CD4-positive, alpha-beta T cell (primary cell): Measurements from ENCODE around the gene RYR2. TPM values are rescaled to one million over a fixed set of nuclear protein-coding genes. Genes with fewer than 3 reads are reported as not detected.

Source experiments
- ATAC-seq: fragments of 200-7000 bp; cut with Tn5 transposase; one replicate; pipeline ENCODE4 v1.10.0; 2022; ENCODE audit warnings: mild to moderate bottlenecking; ENCODE audit not compliant: poor library complexity
- CTCF ChIA-PET: fragments of 350-600 bp; sonication (Branson Sonifier 250); formaldehyde crosslinking; loops from one replicate; lab custom pipeline; 2021; ENCODE audit warnings: antibody characterized with exemption, inconsistent platforms; lab: Charles Lee
- POLR2A ChIA-PET: fragments of 350-600 bp; sonication (Branson Sonifier 250); formaldehyde crosslinking; loops from one replicate; lab custom pipeline; 2021; ENCODE audit warnings: antibody characterized with exemption, inconsistent platforms; lab: Charles Lee
- DNase-seq, 14 experiments: peaks; one replicate each; pipeline ENCODE4 v3.0.0-alpha.2; 2013 to 2020; ENCODE audit warnings: mixed read lengths in 2 of 14
- H3K27ac ChIP-seq, 2 donors: one replicate each; pipeline versions ENCODE4 v1.5.1 to v1.7.0; 2013; ENCODE audit warnings: low read length in 2 of 2, low read depth in 1 of 2, mild to moderate bottlenecking in 1 of 2
- H3K27me3 ChIP-seq, 2 experiments: 1 replicate in 1 of 2; 2 replicates in 1 of 2; pipeline versions ENCODE4 v1.6.1 to v1.7.0; 2013; ENCODE audit warnings: low read length in 2 of 2, control low read depth in 1 of 2, mild to moderate bottlenecking in 1 of 2, moderate library complexity in 1 of 2; ENCODE audit not compliant: insufficient read depth in 2 of 2, control insufficient read depth in 1 of 2
- H3K36me3 ChIP-seq: one replicate; pipeline ENCODE4 v1.6.1; 2013; ENCODE audit warnings: low read length, control low read depth; ENCODE audit not compliant: insufficient read depth
- H3K4me1 ChIP-seq: one replicate; pipeline ENCODE4 v1.6.1; 2013; ENCODE audit warnings: low read length, control low read depth; ENCODE audit not compliant: insufficient read depth
- H3K4me3 ChIP-seq: one replicate; pipeline ENCODE4 v1.5.1; 2013; ENCODE audit warnings: mild to moderate bottlenecking, low read length, moderate library complexity
- H3K9me3 ChIP-seq, 2 experiments: 1 replicate in 1 of 2; 2 replicates in 1 of 2; pipeline versions ENCODE4 v1.6.1 to v1.7.0; 2013; ENCODE audit warnings: low read length in 2 of 2, mild to moderate bottlenecking in 2 of 2, control low read depth in 1 of 2, moderate library complexity in 1 of 2; ENCODE audit not compliant: control insufficient read depth in 1 of 2, insufficient read depth in 1 of 2
- H3K27ac Mint-ChIP-seq: one replicate; pipeline ENCODE4 v1.8.0; 2020; ENCODE audit warnings: mixed read lengths
- H3K27me3 Mint-ChIP-seq: one replicate; pipeline ENCODE4 v1.8.0; 2021; ENCODE audit warnings: mixed read lengths
- H3K36me3 Mint-ChIP-seq: one replicate; pipeline ENCODE4 v1.8.0; 2021; ENCODE audit warnings: low read depth, mixed read lengths
- H3K4me1 Mint-ChIP-seq: one replicate; pipeline ENCODE4 v1.8.0; 2021; ENCODE audit warnings: low read depth, mixed read lengths
- H3K4me3 Mint-ChIP-seq: one replicate; pipeline ENCODE4 v1.8.0; 2020; ENCODE audit warnings: mild to moderate bottlenecking, mixed read lengths
- H3K9me3 Mint-ChIP-seq: one replicate; pipeline ENCODE4 v1.8.0; 2020; ENCODE audit warnings: mixed read lengths
- intact Hi-C, 2 experiments: fragments of 100-400 bp; cut with DNase I in 1 of 2; cut with micrococcal nuclease in 1 of 2; formaldehyde crosslinking; loops; one replicate each; pipeline versions ENCODE4 v1.15.1 to v1.9.0; 2023 to 2025; cut with DNase I, micrococcal nuclease
- total RNA-seq, 174 experiments: library from RNA in 2 of 174; stranded (reverse) in 2 of 174; gene quantifications; one replicate each; pipeline ENCODE4 v1.2.3 and lab custom pipeline; 2021 to 2026
- TF ChIP-seq, protein P1 (sequence below): fragments of 200-600 bp; IDR thresholded peaks from one replicate; pipeline ENCODE4 v1.8.0; 2022; ENCODE audit warnings: antibody characterized with exemption, mild to moderate bottlenecking

RYR2 gene
- total RNA-seq, 2 experiments from 2014 or later = not detected

DNA sequence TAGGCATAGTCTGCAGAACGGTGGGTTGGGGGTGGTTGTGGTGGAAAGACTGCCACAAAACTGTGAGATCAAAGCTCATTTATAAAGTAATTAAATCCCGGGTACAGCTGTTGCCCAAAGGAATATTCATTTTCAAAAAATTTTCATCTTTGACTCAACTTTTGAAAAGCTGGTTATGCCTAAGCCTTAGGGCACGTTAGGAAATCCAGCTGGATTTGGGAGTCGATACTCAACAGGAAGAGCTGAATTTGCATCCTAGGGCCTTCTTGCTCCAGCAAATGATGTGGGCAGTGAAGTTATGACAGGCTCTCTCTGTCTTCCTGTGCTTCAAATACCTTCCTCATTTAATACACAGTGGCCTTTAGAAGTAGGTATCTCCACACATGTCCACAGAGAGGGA, 817.0 kb downstream of the RYR2 start:
- POLR2A ChIA-PET = no interaction called here

DNA sequence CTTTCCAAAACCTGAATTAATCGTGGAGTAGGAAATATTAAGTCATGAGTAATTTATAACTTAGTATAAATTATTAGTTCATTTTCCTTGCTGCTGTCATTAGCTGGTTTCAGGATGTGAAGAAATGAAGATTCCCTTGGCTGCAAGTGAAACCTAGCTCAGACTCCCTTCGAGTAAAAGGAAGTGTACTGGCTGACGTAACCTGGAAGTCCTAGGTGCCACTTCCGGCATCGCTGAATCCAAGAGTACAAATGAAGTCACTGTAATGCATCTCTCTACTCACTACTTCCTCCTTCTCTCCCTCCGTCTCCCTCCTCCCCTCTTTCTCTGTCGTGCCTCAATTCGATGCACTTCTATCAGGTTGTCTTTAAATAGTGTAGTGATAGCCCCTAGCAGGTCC, 820.0 kb downstream of the RYR2 start:
- ChIA-PET POLR2A (no interaction called here), CTCF (no interaction called here)
- H3K4me1 Mint-ChIP-seq = no peaks in the 10 kb centered on the region
- no peak overlapping the region for H3K27ac Mint-ChIP-seq
- no peak overlapping the region for H3K4me3 Mint-ChIP-seq
- intact Hi-C loops = no loop called here
- no peaks in the 10 kb centered on the region for H3K9me3 Mint-ChIP-seq
- Histone ChIP-seq H3K4me3 (no peak overlapping the region), H3K4me1 (peaks cover 3% of the 10 kb centered on the region), H3K36me3 (no peaks in the 10 kb centered on the region), H3K9me3 (peaks cover 0 to 6% of the 10 kb centered on the region in 2 experiments), H3K27ac (no peak overlapping the region), H3K27me3 (no peaks in the 10 kb centered on the region)
- DNase-seq (peak in 2 of 14 experiments; percentile 12 to 15), ATAC-seq (no peak)
- TF ChIP-seq, protein P1, sequence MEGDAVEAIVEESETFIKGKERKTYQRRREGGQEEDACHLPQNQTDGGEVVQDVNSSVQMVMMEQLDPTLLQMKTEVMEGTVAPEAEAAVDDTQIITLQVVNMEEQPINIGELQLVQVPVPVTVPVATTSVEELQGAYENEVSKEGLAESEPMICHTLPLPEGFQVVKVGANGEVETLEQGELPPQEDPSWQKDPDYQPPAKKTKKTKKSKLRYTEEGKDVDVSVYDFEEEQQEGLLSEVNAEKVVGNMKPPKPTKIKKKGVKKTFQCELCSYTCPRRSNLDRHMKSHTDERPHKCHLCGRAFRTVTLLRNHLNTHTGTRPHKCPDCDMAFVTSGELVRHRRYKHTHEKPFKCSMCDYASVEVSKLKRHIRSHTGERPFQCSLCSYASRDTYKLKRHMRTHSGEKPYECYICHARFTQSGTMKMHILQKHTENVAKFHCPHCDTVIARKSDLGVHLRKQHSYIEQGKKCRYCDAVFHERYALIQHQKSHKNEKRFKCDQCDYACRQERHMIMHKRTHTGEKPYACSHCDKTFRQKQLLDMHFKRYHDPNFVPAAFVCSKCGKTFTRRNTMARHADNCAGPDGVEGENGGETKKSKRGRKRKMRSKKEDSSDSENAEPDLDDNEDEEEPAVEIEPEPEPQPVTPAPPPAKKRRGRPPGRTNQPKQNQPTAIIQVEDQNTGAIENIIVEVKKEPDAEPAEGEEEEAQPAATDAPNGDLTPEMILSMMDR = no peak
- no peaks in the 10 kb centered on the region for H3K36me3 Mint-ChIP-seq
- H3K27me3 Mint-ChIP-seq = peaks cover 12% of the 10 kb centered on the region

More for the DNA sequence above, 817.0 kb downstream of the RYR2 start:
- Histone ChIP-seq H3K27ac (no peak overlapping the region), H3K4me1 (no peaks in the 10 kb centered on the region), H3K9me3 (peaks cover 0 to 3% of the 10 kb centered on the region in 2 experiments), H3K36me3 (no peaks in the 10 kb centered on the region), H3K27me3 (no peaks in the 10 kb centered on the region), H3K4me3 (no peak overlapping the region)
- H3K4me3 Mint-ChIP-seq = no peak overlapping the region
- CTCF ChIA-PET = no interaction called here
- H3K27me3 Mint-ChIP-seq = peaks cover 6% of the 10 kb centered on the region
- no peaks in the 10 kb centered on the region for H3K36me3 Mint-ChIP-seq
- H3K4me1 Mint-ChIP-seq = no peaks in the 10 kb centered on the region
- H3K9me3 Mint-ChIP-seq = no peaks in the 10 kb centered on the region
- no peak overlapping the region for H3K27ac Mint-ChIP-seq
- TF ChIP-seq, protein P1 = no peak
- ATAC-seq (no peak), DNase-seq (no peak)
- intact Hi-C loops = no loop called here

DNA sequence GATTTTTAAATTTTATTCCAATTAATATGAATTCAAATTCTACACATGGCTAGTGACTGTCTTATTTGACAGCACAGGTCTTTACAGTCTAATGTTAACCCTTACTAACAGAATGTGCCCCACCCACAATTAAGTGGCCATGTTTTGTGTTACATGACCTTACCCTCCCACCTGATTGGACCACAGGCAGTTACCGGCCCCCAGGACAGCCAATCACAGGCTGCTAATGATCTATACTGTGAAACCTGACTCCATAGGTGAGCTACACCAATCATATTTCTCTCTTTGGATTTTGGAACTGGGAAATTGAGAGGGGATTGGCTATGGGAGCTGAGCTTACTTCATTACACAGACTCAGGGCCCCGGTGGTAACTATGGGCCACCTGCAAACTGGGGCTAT, 821.2 kb downstream of the RYR2 start:
- no peaks in the 10 kb centered on the region for H3K36me3 ChIP-seq
- H3K4me3 Mint-ChIP-seq = no peak overlapping the region
- peaks cover 0 to 6% of the 10 kb centered on the region in 2 experiments for H3K9me3 ChIP-seq
- peaks cover 3% of the 10 kb centered on the region for H3K4me1 ChIP-seq
- H3K9me3 Mint-ChIP-seq = no peaks in the 10 kb centered on the region
- H3K36me3 Mint-ChIP-seq = no peaks in the 10 kb centered on the region
- no peak overlapping the region for H3K27ac ChIP-seq
- intact Hi-C loops = no loop called here
- H3K27me3 Mint-ChIP-seq = peaks cover 12% of the 10 kb centered on the region
- H3K27ac Mint-ChIP-seq = no peak overlapping the region
- no peaks in the 10 kb centered on the region for H3K4me1 Mint-ChIP-seq
- H3K27me3 ChIP-seq = no peaks in the 10 kb centered on the region
- no peak overlapping the region for H3K4me3 ChIP-seq
- TF ChIP-seq, protein P1 = no peak
- ChIA-PET POLR2A (no interaction called here), CTCF (no interaction called here)
- DNase-seq = no peak
- no peak for ATAC-seq
